Measurements from ENCODE around the gene MAP9. TPM values are rescaled to one million over a fixed set of nuclear protein-coding genes. Genes with fewer than 3 reads are reported as not detected.
A peak's percentile ranks its signal among the peaks of the same experiment; 100 is the strongest.

The MAP9 gene
- total and polyA plus RNA-seq, 4 donors, result 0.14 to 2.0 (median 0.77) TPM

- peak; percentile 87 to 90 for TF ChIP-seq RAD21 (IDR thresholded peaks at IDR 0.05)
- TF ChIP-seq ZBTB33 (IDR thresholded peaks at IDR 0.05), result no peak
- no peak for TF ChIP-seq NR2F2 (IDR thresholded peaks at IDR 0.05)
- no peak for TF ChIP-seq REST (IDR thresholded peaks at IDR 0.05)
- TF ChIP-seq CTCF (IDR thresholded peaks at IDR 0.05; ENCODE audit: low read depth, low read length, missing input control), result peak; percentile 68
- TF ChIP-seq MAX (IDR thresholded peaks at IDR 0.05), result no peak
- no peak for TF ChIP-seq EGR1 (IDR thresholded peaks at IDR 0.05; ENCODE audit: low read depth in 2 of 2)
- no peak for TF ChIP-seq SP1 (IDR thresholded peaks at IDR 0.05)
- TF ChIP-seq RXRA (IDR thresholded peaks at IDR 0.05), result no peak
- TF ChIP-seq FOXA2 (IDR thresholded peaks at IDR 0.05), result no peak
- TF ChIP-seq JUND (IDR thresholded peaks at IDR 0.05), result no peak
- TF ChIP-seq GABPA (IDR thresholded peaks at IDR 0.05 in 1 of 2, conservative IDR thresholded peaks at IDR 0.05 in 1 of 2), result no peak
- no peak overlapping the region for H3K9ac ChIP-seq (ENCODE audit: low read depth in 1 of 2, low read length in 2 of 2)
- no peaks in the 10 kb centered on the region for H3K36me3 ChIP-seq (ENCODE audit: control insufficient read depth in 4 of 4, insufficient read depth in 3 of 4, low read depth in 1 of 4, low read length in 3 of 4)
- peaks cover 0 to 5% (median 1%) of the 10 kb centered on the region in 4 donors for H3K27me3 ChIP-seq (ENCODE audit: control insufficient read depth in 4 of 4, insufficient read depth in 4 of 4, low read length in 3 of 4)
- H3K4me3 ChIP-seq (ENCODE audit: low read depth in 1 of 3, low read length in 3 of 3), result no peak overlapping the region
- H3K27ac ChIP-seq (ENCODE audit: low read depth in 1 of 2, low read length in 2 of 2), result no peak overlapping the region
- WGBS, result 22% methylated on average over 8 of the region's 8 CpGs
- peak; percentile 47 for DNase-seq (ENCODE audit: low spot score)
- no peaks in the 10 kb centered on the region for H3K9me3 ChIP-seq (ENCODE audit: control insufficient read depth in 4 of 4, low read length in 3 of 4)
- H3K4me1 ChIP-seq (ENCODE audit: control insufficient read depth in 4 of 4, insufficient read depth in 4 of 4, low read length in 3 of 4), result no peaks in the 10 kb centered on the region
Observed at GRCh38 chr4:155353923-155354540, 22.7 kb downstream of the MAP9 start.

- no peak for TF ChIP-seq RXRA (IDR thresholded peaks at IDR 0.05)
- no peak for DNase-seq (ENCODE audit: low spot score)
- Histone ChIP-seq H3K9ac (ENCODE audit: low read depth in 1 of 2, low read length in 2 of 2) (no peak overlapping the region), H3K27me3 (ENCODE audit: control insufficient read depth in 4 of 4, insufficient read depth in 4 of 4, low read length in 3 of 4) (no peaks in the 10 kb centered on the region), H3K9me3 (ENCODE audit: control insufficient read depth in 4 of 4, low read length in 3 of 4) (peaks cover 0 to 12% (median 3%) of the 10 kb centered on the region in 4 donors), H3K36me3 (ENCODE audit: control insufficient read depth in 4 of 4, insufficient read depth in 3 of 4, low read depth in 1 of 4, low read length in 3 of 4) (peaks cover 0 to 2% (median 0%) of the 10 kb centered on the region in 4 donors), H3K4me1 (ENCODE audit: control insufficient read depth in 4 of 4, insufficient read depth in 4 of 4, low read length in 3 of 4) (no peaks in the 10 kb centered on the region), H3K4me3 (ENCODE audit: low read depth in 1 of 3, low read length in 3 of 3) (no peak overlapping the region), H3K27ac (ENCODE audit: low read depth in 1 of 2, low read length in 2 of 2) (no peak overlapping the region)
- 67% methylated on average over 1 of the region's 1 CpG for WGBS
Observed at GRCh38 chr4:155342142-155342541, 34.6 kb downstream of the MAP9 start.
